GM23248 (cell line): ENCODE data around the gene PTTG1. TPM values are rescaled to one million over a fixed set of nuclear protein-coding genes. Genes with fewer than 3 reads are reported as not detected.
A peak's percentile ranks its signal among the peaks of the same experiment; 100 is the strongest.

Source experiments
- DNase-seq: peaks from one replicate; pipeline ENCODE4 v3.0.0-alpha.2; 2015
- H2AFZ ChIP-seq: fragments of 200-600 bp; sonication (generic); 2 replicates; pipeline ENCODE4 v1.6.1; 2016; ENCODE audit warnings: antibody characterized with exemption
- H3F3A ChIP-seq: fragments of 200-600 bp; sonication (generic); 2 replicates; pipeline ENCODE4 v1.6.1; 2016; ENCODE audit warnings: mild to moderate bottlenecking, antibody characterized with exemption, mixed run types; ENCODE audit not compliant: insufficient read depth
- H3K27ac ChIP-seq: fragments of 200-600 bp; sonication (generic); 2 replicates; pipeline ENCODE4 v1.5.1; 2016; ENCODE audit warnings: mild to moderate bottlenecking
- H3K27me3 ChIP-seq: fragments of 200-600 bp; sonication (generic); replicated peaks from 2 replicates; pipeline ENCODE4 v1.6.1; 2016; ENCODE audit warnings: mild to moderate bottlenecking; ENCODE audit not compliant: insufficient read depth
- H3K36me3 ChIP-seq: fragments of 200-600 bp; sonication (generic); 2 replicates; pipeline ENCODE4 v1.6.1; 2016; ENCODE audit warnings: low read depth, mild to moderate bottlenecking
- H3K4me1 ChIP-seq: fragments of 200-600 bp; sonication (generic); 2 replicates; pipeline ENCODE4 v1.6.1; 2016; ENCODE audit warnings: mild to moderate bottlenecking; ENCODE audit not compliant: insufficient read depth
- H3K4me2 ChIP-seq: fragments of 200-600 bp; sonication (generic); one replicate; pipeline ENCODE4 v1.6.1; 2016; ENCODE audit warnings: mild to moderate bottlenecking; ENCODE audit not compliant: unreplicated experiment
- H3K4me3 ChIP-seq: fragments of 200-600 bp; sonication (generic); 2 replicates; pipeline ENCODE4 v1.5.1; 2016; ENCODE audit warnings: mild to moderate bottlenecking
- H3K79me2 ChIP-seq: fragments of 200-600 bp; sonication (generic); 2 replicates; pipeline ENCODE4 v1.6.1; 2016; ENCODE audit warnings: mild to moderate bottlenecking; ENCODE audit not compliant: insufficient read depth
- H3K9ac ChIP-seq: fragments of 200-600 bp; sonication (generic); 2 replicates; pipeline ENCODE4 v1.6.1; 2016; ENCODE audit warnings: mild to moderate bottlenecking
- H3K9me2 ChIP-seq: fragments of 200-600 bp; sonication (generic); 2 replicates; pipeline ENCODE4 v1.6.1; 2016; ENCODE audit warnings: mixed run types, mild to moderate bottlenecking, moderate library complexity; ENCODE audit not compliant: insufficient read depth
- H3K9me3 ChIP-seq: fragments of 200-600 bp; sonication (generic); one replicate; pipeline ENCODE4 v1.6.1; 2017; ENCODE audit warnings: low read depth
- H4K20me1 ChIP-seq: fragments of 200-600 bp; sonication (generic); 2 replicates; pipeline ENCODE4 v1.6.0; 2016; ENCODE audit not compliant: insufficient read depth
- EZH2 ChIP-seq: fragments of 200-600 bp; sonication (generic); IDR thresholded peaks from 2 replicates; pipeline ENCODE4 v1.6.1; 2018; ENCODE audit warnings: antibody characterized with exemption, mild to moderate bottlenecking; ENCODE audit not compliant: insufficient read depth, poor library complexity, severe bottlenecking
- EZH2phosphoT487 ChIP-seq: fragments of 200-600 bp; sonication (generic); IDR thresholded peaks from 2 replicates; pipeline ENCODE4 v1.6.1; 2018; ENCODE audit warnings: antibody characterized with exemption, moderate library complexity, mild to moderate bottlenecking, low read depth; ENCODE audit not compliant: insufficient read depth
- WGBS, 2 experiments: methylation state at CpG; one replicate each; pipeline ENCODE4 v1.1.6; 2015 to 2017; ENCODE audit warnings: low lambda C conversion rate in 2 of 2, low coverage in 1 of 2; ENCODE audit errors: missing lambda C conversion rate in 2 of 2; 5-methylcytosine and 5-hydroxymethylcytosine counted together
- in situ Hi-C: fragments of 300-500 bp; cut with MboI; formaldehyde crosslinking; loops from 2 replicates; pipeline ENCODE4 v1.15.0; 2020
- polyA plus RNA-seq: library from polyadenylated mRNA; unstranded; fragments of >200 nt; fragmentation: Nextera tagmentation; extraction: Ambion mirVana; gene quantifications from 2 replicates; pipeline ENCODE4 v1.2.1, GENCODE V29; 2016
- total RNA-seq: library from RNA; depleted of rRNA; stranded (reverse); fragments of >200 nt; shearing (Covaris generic); gene quantifications from 2 replicates; pipeline ENCODE4 v1.2.3, GENCODE V29; 2014

The PTTG1 gene
- total and polyA plus RNA-seq, 2 experiments from 2014 or later: 49.0 to 96.0 TPM

DNA sequence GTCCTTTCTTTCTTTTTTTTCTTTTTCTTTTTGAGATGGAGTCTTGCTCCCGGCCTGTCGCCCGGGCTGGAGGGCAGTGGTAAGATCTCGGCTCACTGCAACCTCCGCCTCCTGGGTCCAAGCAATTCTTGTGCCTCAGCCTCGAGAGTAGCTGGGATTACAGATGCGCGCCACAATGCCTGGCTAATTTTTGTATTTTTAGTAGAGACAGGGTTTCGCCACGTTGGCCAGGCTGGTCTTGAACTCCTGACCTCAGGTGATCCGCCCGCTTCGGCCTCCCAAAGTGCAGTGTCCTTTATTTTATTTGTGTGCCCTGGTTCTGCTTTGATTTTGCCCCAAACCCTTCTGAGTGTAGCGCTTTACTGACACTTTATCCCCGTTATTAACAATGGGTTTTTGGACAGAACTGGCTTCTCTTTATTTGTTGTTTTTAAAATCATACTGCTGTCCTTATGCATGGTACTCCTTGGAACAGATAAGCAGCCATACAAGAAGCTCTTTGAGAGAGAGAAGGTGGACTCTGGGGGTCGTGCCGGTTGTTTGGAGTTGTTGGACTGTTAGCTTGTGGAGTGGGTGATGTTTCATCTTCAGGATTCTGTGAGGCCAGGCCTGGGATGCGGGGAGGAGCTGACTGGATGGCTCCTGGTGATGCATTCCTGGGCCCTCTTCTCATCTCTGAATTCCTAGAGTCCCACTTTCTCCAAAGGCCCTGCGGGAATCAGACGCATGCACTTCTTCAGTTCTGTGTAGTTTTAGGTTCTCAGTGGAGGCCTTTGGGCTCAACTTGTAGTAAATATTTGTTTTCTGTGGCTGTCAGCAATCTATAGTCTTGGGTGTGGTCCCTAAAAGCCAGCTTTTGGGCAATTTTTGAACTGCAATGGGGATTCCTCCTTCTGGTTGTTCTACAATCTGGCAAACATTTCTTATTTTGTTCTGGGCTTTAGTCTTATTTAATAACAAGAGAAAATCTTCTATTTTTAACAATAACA, 47.8 kb downstream of the PTTG1 start:
- Histone ChIP-seq H2AFZ (no peak overlapping the region), H3K9me2 (no peaks in the 10 kb centered on the region), H3K9me3 (no peaks in the 10 kb centered on the region), H3K4me1 (peaks cover 19% of the 10 kb centered on the region), H3F3A (peaks cover 18% of the 10 kb centered on the region), H4K20me1 (no peaks in the 10 kb centered on the region), H3K27me3 (no peaks in the 10 kb centered on the region), H3K4me2 (no peak overlapping the region), H3K27ac (no peak overlapping the region), H3K4me3 (no peak overlapping the region), H3K9ac (no peak overlapping the region), H3K79me2 (no peaks in the 10 kb centered on the region), H3K36me3 (no peaks in the 10 kb centered on the region)
- in situ Hi-C loops: no loop called here
- TF ChIP-seq EZH2: no peak
- no peak for TF ChIP-seq EZH2phosphoT487
- WGBS, 2 experiments: 91 to 97% methylated on average over 20 of the region's 20 CpGs
- no peak for DNase-seq

DNA sequence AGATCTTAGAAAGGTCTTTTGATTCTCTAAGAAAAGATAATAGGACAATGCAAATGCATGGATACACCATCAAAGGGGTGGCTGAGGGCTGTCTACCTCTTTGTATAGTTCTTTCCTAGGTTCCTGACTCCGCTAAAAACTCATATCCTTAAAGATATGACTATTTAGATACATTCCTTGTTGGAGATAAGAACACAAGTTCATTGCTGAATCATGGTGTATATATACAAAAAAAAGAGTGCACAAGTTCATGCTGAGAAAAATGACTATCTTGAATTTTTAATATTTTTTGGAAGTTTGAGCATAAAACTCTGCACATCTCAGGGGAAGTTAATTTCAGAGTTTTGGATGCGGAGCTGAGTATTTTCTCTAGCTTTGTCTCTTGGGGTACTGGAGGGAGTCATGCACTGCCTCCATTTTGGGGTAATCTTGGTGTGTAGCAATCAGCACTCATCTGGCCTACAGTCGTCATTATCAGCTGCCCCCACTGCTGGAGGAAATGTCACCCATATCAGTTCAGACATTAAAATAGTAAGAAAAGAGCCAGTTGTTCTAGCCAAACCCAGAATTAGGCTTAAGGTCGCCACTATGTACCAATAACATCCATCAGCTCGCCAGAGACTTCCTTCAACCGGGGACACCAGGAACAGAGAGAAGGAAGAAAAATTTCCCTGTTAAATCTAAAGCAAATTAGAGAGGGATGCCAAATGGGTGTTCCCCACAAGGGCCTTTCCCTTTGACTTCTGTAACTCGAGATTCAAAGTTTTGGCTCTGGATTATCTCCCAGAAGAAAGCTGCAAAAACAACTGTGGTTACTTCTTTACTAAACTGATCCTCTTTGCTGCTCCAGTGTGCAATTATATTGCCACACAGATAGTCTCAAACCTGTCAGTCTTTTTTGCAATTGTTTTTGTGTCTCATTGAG, 49.0 kb downstream of the PTTG1 start:
- 33 to 39% methylated on average over 7 of the region's 7 CpGs for WGBS, 2 experiments

GRCh38 chr5:160471761-160472160, 50.1 kb downstream of the PTTG1 start:
- H3K9ac ChIP-seq: no peak overlapping the region
- H3K27ac ChIP-seq: no peak overlapping the region
- DNase-seq: no peak
- H3K4me2 ChIP-seq: no peak overlapping the region
- no peaks in the 10 kb centered on the region for H3K36me3 ChIP-seq
- H3K9me2 ChIP-seq: no peaks in the 10 kb centered on the region
- H3F3A ChIP-seq: peaks cover 16% of the 10 kb centered on the region
- in situ Hi-C loops: no loop called here
- no peaks in the 10 kb centered on the region for H3K79me2 ChIP-seq
- TF ChIP-seq EZH2: no peak
- TF ChIP-seq EZH2phosphoT487: no peak
- no peaks in the 10 kb centered on the region for H3K27me3 ChIP-seq
- H4K20me1 ChIP-seq: no peaks in the 10 kb centered on the region
- peaks cover 19% of the 10 kb centered on the region; the same call in 1 of the 2 replicates for H3K4me1 ChIP-seq
- no peak overlapping the region for H2AFZ ChIP-seq
- H3K4me3 ChIP-seq: no peak overlapping the region
- WGBS, 2 experiments: 88 to 97% methylated on average over 2 of the region's 2 CpGs
- no peaks in the 10 kb centered on the region for H3K9me3 ChIP-seq

More for the DNA sequence above, 49.0 kb downstream of the PTTG1 start:
- Histone ChIP-seq H3K36me3 (no peaks in the 10 kb centered on the region), H3K9me2 (no peaks in the 10 kb centered on the region), H4K20me1 (no peaks in the 10 kb centered on the region), H3K79me2 (no peaks in the 10 kb centered on the region), H2AFZ (peak overlapping the region; percentile 10; the same call in 1 of the 2 replicates), H3K4me3 (no peak overlapping the region), H3K27me3 (no peaks in the 10 kb centered on the region), H3K27ac (no peak overlapping the region), H3K4me1 (peaks cover 19% of the 10 kb centered on the region; the same call in 1 of the 2 replicates), H3K9ac (no peak overlapping the region), H3K9me3 (no peaks in the 10 kb centered on the region), H3K4me2 (no peak overlapping the region), H3F3A (peaks cover 18% of the 10 kb centered on the region)
- no peak for DNase-seq
- in situ Hi-C loops: no loop called here
- no peak for TF ChIP-seq EZH2phosphoT487
- TF ChIP-seq EZH2: no peak

GRCh38 chr5:160472482-160472881, 50.8 kb downstream of the PTTG1 start:
- no peak for DNase-seq

More at GRCh38 chr5:160472482-160472881, 50.8 kb downstream of the PTTG1 start:
- Histone ChIP-seq H3K9me3 (no peaks in the 10 kb centered on the region), H3K4me2 (no peak overlapping the region), H3K4me3 (no peak overlapping the region), H4K20me1 (no peaks in the 10 kb centered on the region), H2AFZ (no peak overlapping the region), H3F3A (peaks cover 8% of the 10 kb centered on the region), H3K79me2 (no peaks in the 10 kb centered on the region), H3K4me1 (peaks cover 12% of the 10 kb centered on the region; the same call in 1 of the 2 replicates), H3K9me2 (no peaks in the 10 kb centered on the region), H3K9ac (no peak overlapping the region), H3K27me3 (no peaks in the 10 kb centered on the region), H3K36me3 (no peaks in the 10 kb centered on the region), H3K27ac (no peak overlapping the region)
- in situ Hi-C loops: no loop called here
- TF ChIP-seq EZH2 (no peak), EZH2phosphoT487 (no peak)
- WGBS, 2 experiments: 90 to 94% methylated on average over 3 to 4 of the region's 4 CpGs
